Activated naive CD8-positive, alpha-beta T cell treated with anti-CD3 and anti-CD28 coated beads, Interleukin-2, amount 50 U/mL, for 16 hours (primary cell): ENCODE measurements around the gene TBX4.

Experiments
- DNase-seq: peaks from one replicate; pipeline ENCODE4 v3.0.0-alpha.2; 2020; ENCODE audit warnings: low read depth, low spot score

Gene TBX4

GRCh38 chr17:61452301-61453290 lies at the start of gene TBX4:
TBX4 (plus strand) TSS chr17:61452422; CDS start chr17:61456491, 4,069 bp downstream.
- DNase-seq, result no peak

GRCh38 chr17:61402978-61403800 lies 49.0 kb upstream of the TBX4 start:
- DNase-seq, result no peak

- no peak for DNase-seq
Observed at GRCh38 chr17:61403801-61404662, 48.2 kb upstream of the TBX4 start.

GRCh38 chr17:61404663-61404912 lies 47.6 kb upstream of the TBX4 start:
- DNase-seq, result no peak

GRCh38 chr17:61404913-61405685 lies 47.1 kb upstream of the TBX4 start:
- DNase-seq, result no peak

- no peak for DNase-seq
Observed at GRCh38 chr17:61405686-61406536, 46.3 kb upstream of the TBX4 start.

- no peak for DNase-seq
Observed at GRCh38 chr17:61406537-61406845, 45.7 kb upstream of the TBX4 start.

- DNase-seq, result no peak
Observed at GRCh38 chr17:61406971-61407911, 45.0 kb upstream of the TBX4 start.

GRCh38 chr17:61408151-61409041 lies 43.8 kb upstream of the TBX4 start:
- no peak for DNase-seq

GRCh38 chr17:61409301-61410112 lies 42.7 kb upstream of the TBX4 start:
- no peak for DNase-seq

GRCh38 chr17:61410141-61411010 lies 41.8 kb upstream of the TBX4 start:
- peak; percentile 38 for DNase-seq

- DNase-seq, result no peak
Observed at GRCh38 chr17:61411011-61411260, 41.3 kb upstream of the TBX4 start.

GRCh38 chr17:61411261-61412142 lies 40.7 kb upstream of the TBX4 start:
- no peak for DNase-seq

- peak; percentile 46 for DNase-seq
Observed at GRCh38 chr17:61412143-61412859, 39.9 kb upstream of the TBX4 start.
